Esophagus (tissue), 2 donors: ENCODE measurements around the gene TCERG1L. TPM values are rescaled to one million over a fixed set of nuclear protein-coding genes. Genes with fewer than 3 reads are reported as not detected.

Experiments
- H3K27ac ChIP-seq, 2 donors: one replicate each; pipeline ENCODE4 v1.5.1; 2013; ENCODE audit warnings: low read depth in 2 of 2, mild to moderate bottlenecking in 2 of 2, inconsistent platforms in 1 of 2, low read length in 1 of 2, moderate library complexity in 1 of 2
- H3K27me3 ChIP-seq, 2 donors: one replicate each; pipeline ENCODE4 v1.6.1; 2013; ENCODE audit warnings: low read length in 2 of 2, control low read depth in 1 of 2, mild to moderate bottlenecking in 1 of 2; ENCODE audit not compliant: insufficient read depth in 2 of 2, control insufficient read depth in 1 of 2
- H3K36me3 ChIP-seq, 2 donors: one replicate each; pipeline ENCODE4 v1.6.1; 2013; ENCODE audit warnings: low read length in 1 of 2; ENCODE audit not compliant: control insufficient read depth in 2 of 2, insufficient read depth in 2 of 2
- H3K4me1 ChIP-seq, 2 donors: one replicate each; pipeline ENCODE4 v1.6.1; 2013; ENCODE audit warnings: low read length in 1 of 2; ENCODE audit not compliant: control insufficient read depth in 2 of 2, insufficient read depth in 2 of 2
- H3K4me3 ChIP-seq, 2 donors: one replicate each; pipeline ENCODE4 v1.5.1; 2013; ENCODE audit warnings: low read length in 2 of 2, mild to moderate bottlenecking in 2 of 2, low read depth in 1 of 2, moderate library complexity in 1 of 2
- H3K9me3 ChIP-seq, 2 donors: one replicate each; pipeline ENCODE4 v1.6.1; 2013; ENCODE audit warnings: mild to moderate bottlenecking in 2 of 2, low read depth in 1 of 2, low read length in 1 of 2, moderate library complexity in 1 of 2; ENCODE audit not compliant: control insufficient read depth in 2 of 2, insufficient read depth in 1 of 2
- WGBS, 2 donors: extraction: QIAGEN DNeasy Blood & Tissue Kit; methylation state at CpG; one replicate each; pipeline ENCODE4 v1.1.7; 2013; 5-methylcytosine and 5-hydroxymethylcytosine counted together
- polyA plus RNA-seq, 2 donors: library from polyadenylated mRNA; stranded (reverse); fragments of 200-250 nt; gene quantifications; one replicate each; pipeline ENCODE4 v1.2.3, GENCODE V29; 2013
- donor health status: healthy with polysubstance abuse.
- donor health status: Bipolar disorder and iron deficiency.

Gene TCERG1L
- polyA plus RNA-seq, 2 donors: 0.48 TPM; not detected in 1

DNA sequence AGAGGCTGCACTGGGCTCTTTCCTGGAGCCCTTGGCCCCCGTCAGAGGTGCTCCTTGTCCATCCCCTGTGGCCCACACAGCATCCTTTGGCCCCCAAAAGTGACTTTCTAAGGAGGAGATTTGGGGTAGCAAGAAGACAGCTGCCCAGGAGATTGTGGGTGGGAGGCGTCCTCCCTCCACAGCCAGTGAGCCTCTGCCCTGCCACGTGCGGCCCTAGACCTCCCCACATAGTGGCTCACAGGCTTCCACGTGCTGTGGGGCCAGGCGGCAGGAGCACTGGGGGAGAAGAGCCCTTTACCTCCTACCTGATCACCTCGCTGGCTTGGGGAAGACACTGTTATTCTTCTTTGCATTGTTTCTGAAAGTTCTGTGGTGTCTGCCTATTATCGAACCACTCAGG, 178.8 kb downstream of the TCERG1L start:
- WGBS, 2 donors: 69 to 83% methylated on average over 7 to 8 of the region's 8 CpGs
- Histone ChIP-seq H3K9me3 (peaks cover 0 to 4% of the 10 kb centered on the region in 2 donors), H3K4me1 (no peaks in the 10 kb centered on the region), H3K27ac (no peak overlapping the region), H3K27me3 (no peaks in the 10 kb centered on the region), H3K4me3 (no peak overlapping the region), H3K36me3 (no peaks in the 10 kb centered on the region)

- Histone ChIP-seq H3K4me3 (no peak overlapping the region), H3K4me1 (no peaks in the 10 kb centered on the region), H3K9me3 (peaks cover 0 to 4% of the 10 kb centered on the region in 2 donors), H3K27ac (no peak overlapping the region), H3K36me3 (no peaks in the 10 kb centered on the region), H3K27me3 (no peaks in the 10 kb centered on the region)
- 52 to 62% methylated on average over 25 of the region's 25 CpGs for WGBS, 2 donors
Measured at GRCh38 chr10:131131726-131132591, 179.6 kb downstream of the TCERG1L start.

DNA sequence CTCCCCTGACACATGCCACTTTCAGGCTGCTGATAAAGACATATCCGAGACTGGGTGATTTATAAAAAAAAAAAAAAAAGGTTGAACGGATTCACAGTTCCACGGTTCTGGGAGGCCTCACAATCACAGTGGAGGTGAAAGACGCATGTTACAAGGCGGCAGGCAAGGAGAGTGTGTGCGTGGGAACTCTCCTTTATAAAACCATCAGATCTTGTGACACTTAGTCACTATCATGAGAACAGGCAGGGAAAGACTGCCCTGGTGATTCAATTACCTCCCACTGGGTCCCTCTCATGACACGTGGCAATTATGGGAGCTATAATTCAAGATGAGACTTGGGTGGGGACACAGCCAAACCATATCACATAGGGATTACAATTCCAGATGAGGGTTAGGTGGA, 181.5 kb downstream of the TCERG1L start:
- 82 to 87% methylated on average over 7 of the region's 7 CpGs for WGBS, 2 donors
- no peaks in the 10 kb centered on the region for H3K4me1 ChIP-seq

DNA sequence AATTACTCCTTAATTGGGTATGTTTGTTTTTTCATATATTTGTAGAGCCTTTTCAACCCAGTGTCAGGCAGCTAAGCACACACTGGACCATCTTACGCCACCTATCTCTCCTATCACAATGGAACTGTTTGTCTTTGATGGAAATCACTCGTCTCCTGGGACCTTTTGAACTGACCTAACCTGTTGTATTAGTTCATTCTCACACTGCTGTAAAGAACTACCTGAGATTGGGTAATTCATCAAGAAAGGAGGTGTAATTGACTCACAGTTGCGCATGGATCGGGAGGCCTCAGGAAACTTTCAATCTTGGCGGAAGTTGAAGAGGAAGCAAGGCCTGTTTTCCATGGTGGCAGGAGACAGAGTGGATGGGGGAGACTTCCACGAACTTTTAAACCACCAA, 182.0 kb downstream of the TCERG1L start:
- Histone ChIP-seq H3K4me1 (no peaks in the 10 kb centered on the region), H3K4me3 (no peak overlapping the region)
- 62 to 69% methylated on average over 6 of the region's 6 CpGs for WGBS, 2 donors

More for the DNA sequence above, 181.5 kb downstream of the TCERG1L start:
- Histone ChIP-seq H3K36me3 (no peaks in the 10 kb centered on the region), H3K27me3 (no peaks in the 10 kb centered on the region), H3K4me3 (no peak overlapping the region), H3K9me3 (peaks cover 0 to 7% of the 10 kb centered on the region in 2 donors), H3K27ac (no peak overlapping the region)

GRCh38 chr10:131128731-131129130, 182.8 kb downstream of the TCERG1L start:
- Histone ChIP-seq H3K4me1 (no peaks in the 10 kb centered on the region), H3K27me3 (no peaks in the 10 kb centered on the region), H3K27ac (no peak overlapping the region), H3K4me3 (no peak overlapping the region), H3K9me3 (peaks cover 0 to 3% of the 10 kb centered on the region in 2 donors), H3K36me3 (no peaks in the 10 kb centered on the region)
- 75 to 77% methylated on average over 8 of the region's 8 CpGs for WGBS, 2 donors

More for the DNA sequence above, 182.0 kb downstream of the TCERG1L start:
- no peaks in the 10 kb centered on the region for H3K27me3 ChIP-seq
- peaks cover 0 to 7% of the 10 kb centered on the region in 2 donors for H3K9me3 ChIP-seq
- H3K27ac ChIP-seq: no peak overlapping the region
- no peaks in the 10 kb centered on the region for H3K36me3 ChIP-seq

GRCh38 chr10:131127610-131128009, 183.9 kb downstream of the TCERG1L start:
- Histone ChIP-seq H3K36me3 (no peaks in the 10 kb centered on the region), H3K9me3 (peaks cover 0 to 2% of the 10 kb centered on the region in 2 donors), H3K4me3 (no peak overlapping the region), H3K4me1 (no peaks in the 10 kb centered on the region), H3K27ac (no peak overlapping the region), H3K27me3 (no peaks in the 10 kb centered on the region)
- 71 to 87% methylated on average over 8 of the region's 8 CpGs for WGBS, 2 donors

DNA sequence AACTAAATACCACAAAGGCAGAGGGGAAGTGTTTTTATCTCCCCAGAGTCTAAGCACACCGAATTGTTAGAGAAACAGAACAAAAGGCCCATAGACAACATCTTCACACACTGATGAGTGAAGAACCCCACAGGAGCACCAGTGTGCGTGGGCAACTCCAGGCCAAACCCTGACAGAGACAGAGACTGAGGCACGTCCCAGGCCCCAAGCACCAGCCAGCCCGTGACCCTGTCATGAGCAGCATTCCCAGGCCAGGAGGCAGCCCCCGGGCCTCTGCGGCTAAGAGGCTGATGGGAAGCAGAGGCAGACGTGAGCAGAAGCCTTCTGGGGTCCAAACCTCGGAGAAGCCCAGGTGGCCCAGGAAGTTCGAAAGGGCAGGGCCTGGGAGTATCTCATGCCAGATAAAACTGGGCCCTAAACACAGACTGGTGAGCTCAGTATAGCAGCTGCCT, 184.4 kb downstream of the TCERG1L start:
- no peak overlapping the region for H3K27ac ChIP-seq
- H3K27me3 ChIP-seq: no peaks in the 10 kb centered on the region
- H3K4me3 ChIP-seq: no peak overlapping the region
- peaks cover 0 to 2% of the 10 kb centered on the region in 2 donors for H3K9me3 ChIP-seq
- WGBS, 2 donors: 72 to 81% methylated on average over 9 of the region's 9 CpGs
- no peaks in the 10 kb centered on the region for H3K4me1 ChIP-seq
- no peaks in the 10 kb centered on the region for H3K36me3 ChIP-seq

DNA sequence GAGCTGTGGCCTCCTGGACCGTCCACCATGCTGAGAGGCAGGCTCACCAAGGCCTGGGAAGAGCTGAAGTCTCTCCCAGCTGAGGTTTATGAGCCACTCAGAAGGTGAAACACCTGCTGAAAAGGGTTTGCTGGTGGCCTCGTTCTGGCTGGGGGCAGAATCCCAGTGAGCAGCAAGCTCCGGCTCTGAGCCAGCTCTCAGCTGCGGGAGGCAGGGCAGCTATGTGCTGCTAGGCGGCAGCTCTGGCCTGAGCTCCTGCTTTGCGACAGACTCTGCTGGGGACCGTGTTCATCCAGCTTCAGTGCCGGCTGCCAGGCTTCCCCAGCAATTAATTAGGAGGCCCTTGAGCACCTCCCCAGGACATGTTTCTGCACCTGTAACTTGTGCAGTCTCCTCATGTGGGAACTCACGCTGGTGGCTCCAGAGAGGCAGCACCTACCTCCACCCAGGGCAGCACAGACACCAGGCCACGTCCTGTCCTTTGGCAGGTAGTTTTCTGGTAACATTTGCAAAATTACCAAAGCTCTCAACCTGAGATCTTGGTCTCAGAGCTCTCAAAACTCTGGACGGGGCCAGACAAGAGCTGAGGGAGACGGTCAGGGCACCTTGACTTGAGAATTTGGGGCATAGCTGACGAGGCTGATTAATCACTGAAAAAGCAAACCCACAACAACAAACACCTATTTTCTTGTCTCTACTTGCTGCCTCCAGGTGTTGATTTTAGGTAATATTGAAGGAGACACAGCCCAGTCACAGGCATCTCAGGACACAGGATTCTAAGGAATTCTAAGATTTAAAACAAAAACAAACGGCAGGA, 185.0 kb downstream of the TCERG1L start:
- peaks cover 0 to 2% of the 10 kb centered on the region in 2 donors for H3K9me3 ChIP-seq
- 50 to 51% methylated on average over 13 to 14 of the region's 14 CpGs for WGBS, 2 donors
- H3K4me1 ChIP-seq: no peaks in the 10 kb centered on the region

DNA sequence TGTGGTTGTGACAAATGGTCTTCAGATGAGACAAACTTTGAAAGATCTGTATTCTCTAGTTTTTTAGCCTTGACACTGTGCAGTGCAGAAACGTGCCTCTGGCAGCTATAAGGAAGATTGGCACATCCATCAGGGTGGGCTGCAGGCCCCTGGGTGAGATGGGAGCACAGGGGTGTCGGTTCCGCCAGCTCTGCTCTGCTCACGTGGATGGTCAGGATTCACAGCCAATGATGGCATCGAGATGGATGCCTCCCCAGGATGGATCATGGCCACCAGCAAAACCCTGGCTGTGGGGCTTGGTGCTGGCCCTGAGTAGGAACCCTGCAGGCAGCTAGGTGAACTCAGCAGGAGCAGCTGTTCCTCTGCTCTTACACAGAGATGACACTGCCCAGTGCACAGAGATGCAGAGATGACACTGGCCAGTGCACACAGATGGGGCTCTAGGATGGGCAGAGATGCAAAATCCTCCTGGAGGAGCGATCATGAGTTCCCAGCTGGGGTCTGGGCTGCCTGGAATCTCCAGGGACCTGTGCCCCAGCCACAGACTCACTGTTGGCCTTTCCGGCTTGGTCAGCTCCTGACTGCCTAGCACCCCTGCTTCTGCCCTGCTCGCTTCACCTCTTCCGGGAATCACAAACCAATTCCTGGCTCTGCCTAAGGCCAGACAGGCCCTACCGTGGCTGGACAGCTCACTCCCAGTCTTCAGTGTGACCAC, 185.9 kb downstream of the TCERG1L start:
- no peak overlapping the region for H3K4me3 ChIP-seq
- no peaks in the 10 kb centered on the region for H3K4me1 ChIP-seq
- WGBS, 2 donors: 76 to 82% methylated on average over 10 of the region's 10 CpGs
- no peaks in the 10 kb centered on the region for H3K36me3 ChIP-seq
- no peak overlapping the region for H3K27ac ChIP-seq
- H3K27me3 ChIP-seq: no peaks in the 10 kb centered on the region
- H3K9me3 ChIP-seq: peaks cover 0 to 2% of the 10 kb centered on the region in 2 donors

More for the DNA sequence above, 185.0 kb downstream of the TCERG1L start:
- no peak overlapping the region for H3K27ac ChIP-seq
- no peak overlapping the region for H3K4me3 ChIP-seq
- H3K36me3 ChIP-seq: no peaks in the 10 kb centered on the region
- H3K27me3 ChIP-seq: no peaks in the 10 kb centered on the region
